Measurements from ENCODE around the gene TXNRD2. TPM values are rescaled to one million over a fixed set of nuclear protein-coding genes. Genes with fewer than 3 reads are reported as not detected.

The TXNRD2 gene
- polyA plus RNA-seq, 1 donor from 2014 or later = 4.1 TPM

- TF ChIP-seq POLR2AphosphoS5 (IDR thresholded peaks at IDR 0.05) (no peak), CTCF (IDR thresholded peaks at IDR 0.05; ENCODE audit: poor library complexity, severe bottlenecking) (no peak), MXI1 (conservative IDR thresholded peaks at IDR 0.05; ENCODE audit: poor library complexity, severe bottlenecking) (no peak), SMC3 (conservative IDR thresholded peaks at IDR 0.05; ENCODE audit: poor library complexity) (no peak), EP300 (conservative IDR thresholded peaks at IDR 0.05; ENCODE audit: poor library complexity, severe bottlenecking) (no peak)
- Histone ChIP-seq H3K9ac (ENCODE audit: low read length) (no peak overlapping the region), H3F3A (ENCODE audit: insufficient read depth, low read length, poor library complexity, severe bottlenecking) (no peaks in the 10 kb centered on the region), H3K9me2 (ENCODE audit: insufficient read depth, low read length) (no peaks in the 10 kb centered on the region), H3K4me2 (ENCODE audit: low read length) (no peak overlapping the region), H2AFZ (ENCODE audit: low read depth, low read length) (no peak overlapping the region), H4K20me1 (ENCODE audit: insufficient read depth) (no peaks in the 10 kb centered on the region), H3K79me2 (replicated peaks; ENCODE audit: insufficient read depth, low read length) (no peaks in the 10 kb centered on the region), H3K9me3 (ENCODE audit: low read length) (no peaks in the 10 kb centered on the region), H3K27ac (ENCODE audit: low read length) (no peak overlapping the region), H3K36me3 (ENCODE audit: insufficient read depth, low read length) (no peaks in the 10 kb centered on the region), H3K27me3 (ENCODE audit: insufficient read depth, low read depth, low read length) (no peaks in the 10 kb centered on the region), H3K4me3 (ENCODE audit: low read length) (peak overlapping the region; percentile 59)
These were observed 868 bp downstream of the TXNRD2 start for GRCh38 chr22:19940536-19941364.

GRCh38 chr22:19937616-19938473 is 3.8 kb downstream of the TXNRD2 start:
- no peaks in the 10 kb centered on the region for H3K36me3 ChIP-seq (ENCODE audit: insufficient read depth, low read length)
- no peak overlapping the region for H3K4me2 ChIP-seq (ENCODE audit: low read length)
- H3K4me3 ChIP-seq (ENCODE audit: low read length) = no peak overlapping the region
- H3K9me3 ChIP-seq (ENCODE audit: low read length) = no peaks in the 10 kb centered on the region
- H4K20me1 ChIP-seq (ENCODE audit: insufficient read depth) = no peaks in the 10 kb centered on the region
- H2AFZ ChIP-seq (ENCODE audit: low read depth, low read length) = no peak overlapping the region
- H3K27ac ChIP-seq (ENCODE audit: low read length) = no peak overlapping the region
- H3K9me2 ChIP-seq (ENCODE audit: insufficient read depth, low read length) = no peaks in the 10 kb centered on the region
- H3K27me3 ChIP-seq (ENCODE audit: insufficient read depth, low read depth, low read length) = no peaks in the 10 kb centered on the region
- H3K9ac ChIP-seq (ENCODE audit: low read length) = no peak overlapping the region
- H3K79me2 ChIP-seq (replicated peaks; ENCODE audit: insufficient read depth, low read length) = no peaks in the 10 kb centered on the region
- H3F3A ChIP-seq (ENCODE audit: insufficient read depth, low read length, poor library complexity, severe bottlenecking) = no peaks in the 10 kb centered on the region
- TF ChIP-seq EZH2 (IDR thresholded peaks at IDR 0.05; ENCODE audit: borderline replicate concordance, insufficient read depth, low read length, poor library complexity, severe bottlenecking) (no peak), MXI1 (conservative IDR thresholded peaks at IDR 0.05; ENCODE audit: poor library complexity, severe bottlenecking) (no peak), TAF1 (IDR thresholded peaks at IDR 0.05; ENCODE audit: low read depth) (no peak), RAD21 (conservative IDR thresholded peaks at IDR 0.05) (no peak), CTCF (IDR thresholded peaks at IDR 0.05; ENCODE audit: poor library complexity, severe bottlenecking) (no peak), EP300 (conservative IDR thresholded peaks at IDR 0.05; ENCODE audit: poor library complexity, severe bottlenecking) (no peak), SMC3 (conservative IDR thresholded peaks at IDR 0.05; ENCODE audit: poor library complexity) (no peak), POLR2AphosphoS5 (IDR thresholded peaks at IDR 0.05) (no peak), REST (IDR thresholded peaks at IDR 0.05; ENCODE audit: borderline replicate concordance) (no peak)
